ENCODE measurements around the gene PDE10A.
"Not testable (repeated sequence)": the region's sequence is repeated elsewhere in the genome, so short reads cannot be mapped to it uniquely, and the experiment has no call there.

PDE10A gene

DNA sequence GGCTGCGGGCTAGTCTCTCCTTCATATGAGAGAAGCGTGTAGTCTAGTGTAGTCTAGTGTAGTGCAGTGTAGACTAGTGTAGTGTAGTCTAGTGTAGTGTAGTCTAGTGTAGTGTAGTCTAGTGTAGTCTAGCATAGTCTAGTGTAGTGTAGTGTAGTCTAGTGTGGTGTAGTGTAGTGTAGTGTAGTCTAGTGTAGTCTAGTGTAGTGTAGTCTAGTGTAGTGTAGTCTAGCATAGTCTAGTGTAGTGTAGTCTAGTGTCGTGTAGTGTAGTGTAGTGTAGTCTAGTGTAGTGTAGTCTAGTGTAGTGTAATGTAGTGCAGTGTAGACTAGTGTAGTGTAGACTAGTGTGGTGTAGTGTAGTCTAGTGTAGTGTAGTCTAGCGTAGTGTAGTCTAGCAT lies 44.1 kb downstream of the PDE10A start:
- DNase-seq, result not testable (repeated sequence)

DNA sequence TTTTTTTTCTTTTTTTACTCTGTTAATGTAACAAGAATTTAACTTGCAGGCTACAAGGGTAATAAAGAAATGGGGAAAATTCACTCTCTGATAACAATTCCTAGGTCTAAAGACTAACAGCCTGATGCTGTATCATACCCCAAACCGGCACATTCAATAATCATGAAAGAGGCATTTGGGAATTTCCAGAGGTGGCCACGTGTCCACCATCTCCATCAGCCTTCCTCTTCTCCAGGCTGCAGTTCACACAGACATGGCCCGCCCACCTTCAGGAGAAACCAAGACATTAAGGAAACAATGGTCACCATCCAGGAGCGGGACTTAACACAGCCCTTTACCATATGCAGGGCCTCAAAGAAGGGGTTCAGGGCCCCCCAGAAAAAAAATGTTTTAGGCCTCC lies 44.8 kb downstream of the PDE10A start:
- no peak for DNase-seq

DNA sequence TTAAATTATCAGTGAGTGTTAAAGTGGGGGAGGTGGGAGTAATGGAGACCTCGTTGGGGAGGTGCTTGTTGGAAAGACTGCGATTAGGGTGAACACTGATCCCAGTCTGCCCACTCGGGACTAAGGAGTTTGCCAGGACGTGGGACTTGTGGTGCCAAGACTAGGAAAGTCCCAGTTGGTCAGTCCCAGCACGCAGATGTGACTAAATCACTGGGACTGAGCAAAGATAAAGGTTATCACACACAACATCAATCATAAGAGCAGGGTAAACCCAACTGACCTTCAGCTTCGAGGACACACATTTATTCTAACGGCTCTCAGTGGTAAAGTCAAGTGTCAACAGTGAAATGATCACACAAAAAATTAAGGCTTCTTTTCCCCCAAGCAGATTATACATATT lies 45.5 kb downstream of the PDE10A start:
- DNase-seq, result no peak

DNA sequence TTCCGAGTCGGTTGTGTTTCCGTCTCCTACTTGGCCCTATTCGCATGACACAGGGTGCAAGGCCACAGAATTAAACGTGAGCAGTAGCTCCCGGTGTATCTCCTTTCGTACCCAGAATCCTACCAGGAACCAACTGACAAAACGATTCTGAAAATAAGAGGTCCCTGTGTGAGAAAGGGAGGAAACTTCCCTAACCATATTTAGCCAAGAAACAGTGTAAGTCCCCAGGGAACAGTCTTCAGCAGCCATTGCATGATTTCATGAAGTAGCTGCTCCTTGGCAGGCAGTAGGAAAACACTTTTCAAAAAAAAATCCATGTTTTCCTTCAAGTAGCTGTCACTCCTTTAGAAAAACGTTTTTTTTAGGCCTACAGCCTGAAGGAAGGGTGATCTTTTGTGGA lies 46.9 kb downstream of the PDE10A start:
- no peak for DNase-seq

DNA sequence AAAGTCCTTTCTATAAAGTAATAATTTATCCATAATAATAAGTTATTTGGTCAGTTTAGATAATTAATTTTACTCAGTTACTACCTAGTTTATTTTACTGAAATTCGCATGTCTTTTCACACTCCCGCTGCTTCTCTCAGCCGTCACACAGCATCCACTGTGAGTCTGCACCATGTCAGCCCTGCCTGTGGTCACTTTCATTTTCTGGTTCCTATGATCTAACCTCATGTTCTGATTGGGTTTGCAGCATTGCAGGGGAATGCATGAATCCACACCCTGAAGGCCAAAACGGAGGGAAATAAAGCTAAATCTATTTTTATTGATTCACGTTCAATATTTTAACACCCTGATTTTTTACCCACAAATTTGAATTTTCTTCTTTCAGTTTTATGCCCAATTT lies 47.4 kb downstream of the PDE10A start:
- DNase-seq, result no peak

DNA sequence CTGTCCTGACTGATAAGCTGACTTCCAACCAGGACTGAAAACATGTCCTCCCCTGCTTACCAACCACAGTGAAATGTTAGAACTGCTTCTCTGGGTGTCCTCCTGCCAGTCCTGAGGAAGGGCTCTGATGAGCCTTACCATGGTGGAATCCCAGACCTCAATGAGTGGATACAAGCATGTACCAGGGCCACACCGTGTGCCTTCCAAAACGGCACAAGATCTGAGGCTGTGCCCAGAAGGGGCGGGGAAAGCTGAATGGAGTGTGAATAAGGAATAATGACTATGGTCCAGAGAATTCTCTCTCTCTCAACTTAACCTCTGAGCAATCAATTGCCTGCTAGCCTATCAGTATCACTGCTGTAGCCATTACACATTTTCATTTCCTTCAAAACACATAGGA lies 51.7 kb downstream of the PDE10A start:
- no peak for DNase-seq

DNA sequence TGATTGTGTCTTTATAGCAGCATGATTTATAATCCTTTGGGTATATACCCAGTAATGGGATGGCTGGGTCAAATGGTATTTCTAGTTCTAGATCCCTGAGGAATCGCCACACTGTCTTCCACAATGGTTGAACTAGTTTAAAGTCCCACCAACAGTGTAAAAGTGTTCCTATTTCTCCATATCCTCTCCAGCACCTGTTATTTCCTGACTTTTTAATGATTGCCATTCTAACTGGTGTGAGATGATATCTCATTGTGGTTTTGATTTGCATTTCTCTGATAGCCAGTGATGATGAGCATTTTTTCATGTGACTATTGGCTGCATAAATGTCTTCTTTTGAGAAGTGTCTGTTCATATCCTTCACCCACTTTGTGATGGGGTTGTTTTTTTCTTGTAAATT lies 54.5 kb downstream of the PDE10A start:
- not testable (repeated sequence) for DNase-seq

DNA sequence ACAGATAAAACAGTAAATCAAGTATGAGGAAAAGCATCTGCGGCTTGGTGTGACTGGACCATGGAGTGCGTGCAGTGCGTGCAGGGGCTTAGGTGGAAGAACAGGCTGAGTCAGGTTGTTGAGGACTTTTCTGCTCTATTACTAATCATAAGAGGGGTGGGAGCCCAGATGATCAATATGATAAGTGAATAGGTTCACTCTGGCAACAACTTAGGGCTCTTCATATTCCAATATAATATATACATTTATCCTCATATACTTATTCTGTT lies 56.4 kb downstream of the PDE10A start:
- DNase-seq, result no peak

DNA sequence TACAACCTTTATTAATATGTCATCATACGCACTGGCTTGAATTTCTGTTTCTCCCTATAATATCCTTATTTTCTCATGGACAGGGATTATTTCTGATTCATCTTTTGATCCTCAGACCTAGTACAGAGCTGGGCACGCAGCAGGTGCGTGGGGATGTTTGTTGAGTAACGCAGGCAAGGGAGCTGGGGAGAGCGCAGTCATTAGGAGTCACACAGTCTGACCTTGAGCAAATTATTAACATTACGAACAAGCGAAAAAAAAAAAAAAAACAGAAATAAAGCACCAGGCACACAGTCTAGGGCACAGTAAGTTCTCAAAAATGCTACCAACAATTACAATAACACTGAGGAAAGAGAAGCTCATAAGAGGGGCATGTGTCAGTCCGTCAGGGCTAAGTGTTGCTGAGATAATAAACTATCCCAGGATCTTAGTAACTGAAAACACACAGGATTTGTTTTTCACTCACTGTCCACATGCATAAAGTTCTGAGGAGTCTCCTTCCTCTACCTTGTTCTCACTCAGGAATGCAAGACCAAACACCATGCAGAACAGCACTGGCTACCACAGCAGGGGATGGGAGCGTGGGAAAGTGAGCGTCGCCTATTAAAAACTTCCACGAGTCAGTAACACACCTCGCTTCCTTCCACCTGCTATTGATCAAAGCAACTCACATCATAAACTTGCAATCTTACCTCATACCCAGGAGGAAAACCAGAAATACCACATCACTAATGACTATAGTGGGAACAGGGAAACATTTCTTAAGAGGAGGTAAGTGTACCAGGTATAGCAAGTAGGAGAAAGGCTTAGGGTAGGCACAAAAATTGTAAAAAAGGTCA lies 56.9 kb downstream of the PDE10A start:
- no peak for DNase-seq

DNA sequence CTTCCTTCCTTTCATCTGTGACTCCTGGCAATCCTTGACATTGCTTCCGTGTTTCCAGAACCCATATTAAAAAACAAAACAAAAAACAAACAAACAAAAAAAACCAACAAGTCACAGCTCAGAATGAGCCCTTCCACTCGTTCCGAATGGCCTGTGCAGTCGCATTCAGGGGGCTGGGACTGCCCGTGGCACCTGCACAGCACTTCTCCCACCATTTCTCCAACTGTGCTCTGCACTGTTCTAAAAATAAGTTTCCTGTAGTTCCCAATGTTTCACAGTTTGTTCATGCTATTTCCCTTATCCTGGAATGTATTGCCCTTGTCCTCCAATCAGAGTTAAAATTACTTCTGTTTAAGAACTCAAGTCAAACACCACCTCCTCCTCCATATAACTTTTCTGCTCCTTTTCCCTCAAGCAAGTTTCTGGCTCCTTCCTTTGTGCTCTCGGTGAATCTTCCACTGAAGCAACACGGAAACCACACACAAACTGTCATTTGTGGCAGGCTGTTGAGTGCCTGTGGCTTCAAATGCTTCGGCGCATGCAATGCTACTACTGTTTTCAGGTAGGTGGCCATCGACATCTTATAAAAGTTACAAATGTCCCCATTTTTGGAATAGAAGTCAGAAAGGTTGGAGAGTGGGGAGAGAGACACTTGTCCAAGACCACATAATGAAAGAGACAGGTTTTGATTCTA lies 57.7 kb downstream of the PDE10A start:
- DNase-seq, result no peak

DNA sequence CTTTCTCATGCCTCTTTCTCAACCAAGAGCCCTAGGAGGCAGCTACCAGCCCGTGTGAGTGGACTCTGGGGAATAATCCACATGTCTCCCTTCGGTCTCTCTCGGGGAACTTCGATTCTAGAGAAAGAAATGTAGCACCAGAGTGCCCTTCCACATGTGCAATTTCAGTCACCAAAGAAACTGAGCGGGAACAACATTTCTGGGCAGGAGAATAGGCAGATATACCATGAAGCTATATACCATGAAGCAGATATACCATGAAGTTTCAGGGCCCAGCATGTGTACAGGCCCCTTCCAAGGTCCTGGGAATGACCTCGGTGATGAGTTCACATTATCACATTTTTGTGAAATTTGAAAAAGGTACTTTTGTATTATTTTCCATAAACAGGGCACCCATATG lies 60.8 kb downstream of the PDE10A start:
- no peak for DNase-seq

DNA sequence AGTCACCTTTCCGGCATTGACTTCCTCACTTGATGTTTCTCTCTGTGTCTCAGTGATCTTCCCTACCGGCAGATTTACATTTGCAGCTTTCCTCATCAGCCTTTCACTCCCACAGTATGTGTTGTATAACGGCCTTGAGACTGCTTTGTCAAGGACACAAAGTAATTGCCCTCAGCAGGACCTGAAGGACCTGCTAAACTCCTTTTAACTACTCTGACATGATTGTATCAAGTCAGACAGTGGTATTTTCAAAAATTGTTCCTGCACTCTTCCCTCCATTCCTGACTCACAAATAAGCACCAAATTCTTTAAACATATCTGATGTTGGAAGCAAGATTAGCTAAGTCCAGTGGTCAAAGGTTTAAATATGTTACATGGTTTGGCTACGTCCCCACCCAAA lies 62.4 kb downstream of the PDE10A start:
- DNase-seq, result no peak

DNA sequence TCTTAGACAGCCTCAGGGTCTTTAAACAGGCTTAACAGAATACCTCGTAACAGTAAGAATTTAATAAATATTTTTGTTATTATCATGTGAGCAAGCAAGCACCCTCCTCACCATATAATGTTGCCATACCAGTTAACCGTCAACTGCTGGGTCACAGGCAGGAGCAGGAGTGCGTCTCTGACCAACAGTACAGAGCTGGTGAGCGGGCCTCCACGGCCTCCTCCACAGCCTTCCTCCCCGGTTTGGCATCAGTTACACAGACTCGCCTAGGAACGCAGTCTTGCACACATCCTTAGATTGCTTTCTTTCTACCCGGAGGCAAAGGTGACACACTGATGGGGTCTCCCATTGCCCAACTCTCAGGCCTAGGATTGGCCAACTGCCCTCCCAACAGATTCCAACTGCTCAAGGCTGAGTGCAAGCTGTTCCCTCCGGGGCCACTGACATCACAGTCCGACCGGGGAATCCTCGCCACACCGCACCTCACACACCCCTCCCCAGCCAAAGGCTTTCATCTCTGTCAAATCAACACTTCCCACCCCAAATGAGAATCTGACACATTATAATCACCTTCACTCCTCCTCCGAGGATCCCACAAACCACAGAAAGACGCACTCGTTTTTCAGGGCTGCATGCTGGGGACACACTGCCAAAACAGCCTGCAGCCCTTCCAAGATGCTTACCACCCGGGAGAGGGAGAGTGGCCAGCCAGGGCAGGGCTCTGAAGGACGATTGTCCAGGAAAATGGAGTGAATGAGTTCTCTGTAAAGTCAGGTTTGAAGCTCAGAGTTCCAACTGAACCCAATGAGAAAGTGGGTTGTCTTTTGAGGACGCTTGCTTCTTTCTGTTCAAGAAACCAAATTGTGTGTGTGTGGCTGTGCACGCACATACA lies 63.2 kb downstream of the PDE10A start:
- no peak for DNase-seq

DNA sequence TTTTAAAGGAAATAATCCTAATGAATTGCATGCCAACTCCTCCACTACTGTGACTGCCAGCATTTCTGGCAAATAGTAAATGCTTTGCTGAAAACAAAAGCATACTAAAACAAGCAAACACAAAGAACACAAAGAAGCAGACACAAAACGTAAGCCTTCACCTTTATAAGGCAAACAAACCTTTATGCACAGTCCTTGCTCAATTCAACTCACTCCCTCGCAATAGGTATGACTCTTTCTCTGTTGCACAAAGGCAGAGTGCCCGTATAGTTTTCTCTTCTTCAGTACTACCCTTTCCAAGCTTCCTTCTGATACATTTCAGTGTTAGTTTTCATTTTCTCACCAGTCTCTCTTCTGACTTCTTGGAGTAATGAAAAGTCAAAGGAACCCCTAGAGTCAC lies 63.9 kb downstream of the PDE10A start:
- no peak for DNase-seq

DNA sequence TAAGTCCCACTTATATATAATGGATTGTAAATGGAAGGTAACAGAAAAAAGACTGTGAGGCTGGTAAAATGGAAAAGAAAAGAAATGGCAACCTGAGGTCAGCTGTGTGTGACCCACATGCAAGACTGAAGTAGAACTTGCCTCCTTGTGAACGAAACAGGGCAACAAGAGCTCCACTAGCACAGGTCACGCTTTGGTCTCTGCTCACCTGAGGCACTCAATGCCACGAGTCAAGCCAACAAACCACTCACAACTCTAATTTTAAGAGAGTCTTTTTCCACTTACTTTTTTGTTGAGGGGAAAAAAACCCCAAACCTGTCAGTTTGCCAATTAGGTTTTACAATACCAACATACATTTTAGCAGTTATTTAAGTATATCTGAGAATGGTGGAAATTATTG lies 65.2 kb downstream of the PDE10A start:
- no peak for DNase-seq

DNA sequence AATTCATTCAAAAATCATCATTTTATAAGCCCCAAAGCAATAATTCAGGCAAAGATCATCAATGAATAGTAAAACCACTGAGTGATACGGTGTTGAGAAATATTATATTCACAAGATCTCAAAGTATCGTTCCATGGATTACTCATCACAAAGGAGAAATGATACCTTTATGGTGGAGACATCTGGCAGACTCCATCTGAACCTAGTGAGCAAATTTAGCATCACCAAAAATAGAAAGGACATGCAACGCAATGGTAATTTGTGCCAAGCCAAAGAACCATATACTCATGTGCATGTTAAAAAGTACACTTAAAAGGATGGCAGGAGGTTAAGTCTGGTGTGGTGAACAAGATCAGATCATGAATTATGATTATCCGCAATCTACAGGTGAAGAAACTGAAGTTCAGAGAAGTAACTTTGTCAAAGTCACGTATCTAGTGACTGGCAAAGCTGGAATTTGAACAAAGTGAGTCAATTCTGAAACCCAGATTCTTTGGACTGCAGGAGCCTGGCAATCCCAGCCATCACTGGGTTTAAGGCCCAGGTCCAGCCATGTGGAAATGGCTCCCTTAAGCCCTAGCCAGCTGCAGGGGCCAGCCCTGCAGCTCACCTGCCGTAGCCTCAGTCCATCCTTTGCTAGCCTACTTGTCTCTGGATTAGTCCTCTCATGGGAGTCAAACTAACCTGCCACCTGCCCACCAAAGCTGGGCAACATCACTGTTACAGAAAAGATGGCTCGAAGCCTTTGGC lies 68.3 kb downstream of the PDE10A start:
- no peak for DNase-seq

DNA sequence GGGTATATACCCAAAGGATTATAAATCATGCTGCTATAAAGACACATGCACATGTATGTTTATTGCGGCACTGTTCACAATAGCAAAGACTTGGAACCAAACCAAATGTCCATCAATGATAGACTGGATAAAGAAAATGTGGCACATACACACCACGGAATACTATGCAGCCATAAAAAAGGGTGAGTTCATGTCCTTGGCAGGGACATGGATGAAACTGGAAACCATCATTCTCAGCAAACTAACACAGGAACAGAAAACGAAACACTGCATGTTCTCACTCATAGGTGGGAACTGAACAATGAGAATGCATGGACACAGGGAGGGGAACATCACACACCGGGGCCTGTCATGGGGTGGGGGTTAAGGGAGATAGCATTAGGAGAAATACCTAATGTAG lies 70.1 kb downstream of the PDE10A start:
- not testable (repeated sequence) for DNase-seq

DNA sequence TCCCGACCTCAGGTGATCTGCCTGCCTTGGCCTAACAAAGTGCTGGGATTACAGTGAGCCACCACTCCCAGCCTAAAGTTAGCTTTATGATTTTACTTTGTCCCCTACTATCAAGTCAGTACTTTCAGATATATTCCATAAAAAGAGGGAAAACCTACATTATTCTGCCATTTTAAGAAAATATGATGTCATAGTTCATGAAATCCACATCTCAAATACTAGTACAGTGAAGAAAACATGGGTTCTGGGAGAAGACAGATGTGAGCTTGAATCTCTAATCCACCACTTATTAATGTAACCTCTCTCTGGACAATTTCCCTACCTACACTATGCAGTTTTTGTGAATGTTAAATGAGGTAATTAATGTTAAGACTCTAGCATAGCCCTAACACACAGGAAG lies 74.5 kb downstream of the PDE10A start:
- DNase-seq, result no peak

DNA sequence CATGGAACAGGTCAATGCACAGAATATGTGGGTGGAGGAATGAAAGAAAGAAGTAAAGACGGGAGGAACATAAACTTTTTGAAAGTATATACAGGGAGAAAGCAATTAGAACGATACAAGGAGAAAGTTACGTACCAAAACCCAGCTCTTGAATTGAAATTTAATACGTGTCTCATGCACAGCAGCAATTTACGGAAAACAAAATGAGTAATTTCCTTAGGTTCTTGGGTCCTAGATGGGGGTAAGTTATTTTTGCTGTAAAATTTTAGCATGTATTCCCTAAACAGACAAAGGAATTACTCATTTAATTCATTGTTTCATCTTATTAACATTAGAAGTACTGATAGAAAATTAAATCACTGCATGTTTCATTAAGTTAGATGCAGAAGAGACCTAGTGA lies 75.8 kb downstream of the PDE10A start:
- no peak for DNase-seq

DNA sequence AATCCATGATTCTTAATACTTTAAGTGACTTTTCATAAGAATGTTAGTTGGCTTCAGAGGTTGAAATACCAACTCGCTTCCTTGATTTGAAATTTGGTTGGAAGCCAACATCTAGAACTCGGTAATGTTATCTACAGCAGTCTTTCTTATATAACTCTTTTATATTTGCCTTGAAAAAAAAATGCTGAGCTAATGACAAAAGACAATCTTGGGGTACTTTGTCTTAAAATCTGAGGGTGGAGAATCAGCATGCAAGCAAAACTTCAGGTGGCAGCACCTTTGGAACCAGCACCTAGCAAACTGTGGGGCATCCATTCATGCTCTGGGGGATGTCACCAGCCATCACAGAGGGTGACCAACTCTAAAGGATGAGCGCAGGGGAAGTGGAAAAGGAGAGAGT lies 76.3 kb downstream of the PDE10A start:
- DNase-seq, result no peak

DNA sequence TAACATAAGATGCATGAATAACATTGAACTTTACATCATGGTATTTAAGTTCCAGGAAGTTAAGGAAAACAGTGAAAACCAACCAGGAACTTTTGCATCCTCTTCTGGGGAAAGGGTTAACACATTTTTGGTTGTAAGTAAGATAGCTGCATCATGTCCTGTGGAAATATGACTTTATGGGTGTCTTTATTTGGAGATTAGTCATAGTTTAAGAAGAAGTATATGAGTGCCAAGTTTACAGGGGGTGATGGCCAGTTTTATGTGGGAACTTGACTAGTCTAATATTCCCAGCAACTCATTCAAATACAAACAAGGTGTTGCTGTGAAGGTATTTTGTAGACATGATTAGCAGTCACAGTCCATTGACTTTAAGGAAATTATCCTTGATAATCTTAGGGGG lies 78.0 kb downstream of the PDE10A start:
- DNase-seq, result no peak

DNA sequence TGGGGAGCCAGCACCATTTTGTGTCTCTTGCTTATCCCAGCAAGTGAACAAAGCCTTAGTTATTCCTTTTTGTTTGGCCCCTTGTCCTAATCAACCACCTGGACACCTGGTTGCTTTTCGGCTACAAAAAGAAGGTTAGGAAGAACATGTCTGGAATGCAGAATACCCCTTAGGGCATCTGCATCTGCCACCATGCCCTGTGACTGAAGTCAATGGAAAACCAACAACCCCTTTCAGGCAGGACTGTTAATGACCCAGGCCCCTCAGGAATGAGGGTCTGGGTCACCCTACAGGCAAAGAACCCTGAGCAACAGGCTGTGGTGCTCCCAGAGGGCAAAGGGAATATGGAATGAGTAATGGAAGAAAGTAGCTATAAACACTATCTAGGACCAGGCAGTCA lies 78.5 kb downstream of the PDE10A start:
- no peak for DNase-seq

DNA sequence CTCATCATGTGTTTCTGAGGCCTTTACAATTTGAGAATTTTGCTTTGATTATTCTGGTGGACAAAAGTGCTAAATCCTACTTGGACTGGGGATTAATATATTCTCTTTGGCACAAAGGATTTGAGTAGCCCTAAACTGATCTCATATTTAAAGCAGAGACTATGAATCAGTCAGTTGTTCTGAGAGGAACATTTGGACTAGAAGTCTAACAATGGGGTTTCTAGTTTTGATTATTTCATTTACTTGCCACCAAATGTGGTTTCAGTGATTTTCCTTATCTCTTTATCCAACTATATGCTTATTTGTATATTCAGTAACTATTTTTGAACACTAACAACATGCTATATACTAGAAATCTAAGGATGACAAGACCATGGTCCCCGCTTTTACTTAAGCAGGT lies 81.4 kb downstream of the PDE10A start:
- no peak for DNase-seq
